H9 (cell line): ENCODE results near the gene C12orf56. TPM values are rescaled to one million over a fixed set of nuclear protein-coding genes. Genes with fewer than 3 reads are reported as not detected.
A peak's percentile ranks its signal among the peaks of the same experiment; 100 is the strongest.

Source experiments
- DNase-seq: peaks from one replicate; pipeline ENCODE4 v3.0.0-alpha.2; 2017
- H2AFZ ChIP-seq: one replicate; pipeline ENCODE4 v1.6.1; 2013; ENCODE audit warnings: mild to moderate bottlenecking, low read length, control low read depth, moderate library complexity
- H2AK5ac ChIP-seq: 2 replicates; pipeline ENCODE4 v1.6.1; 2013; ENCODE audit warnings: low read length, control low read depth, mixed read lengths; ENCODE audit not compliant: insufficient read length
- H2BK120ac ChIP-seq: one replicate; pipeline ENCODE4 v1.6.1; 2013; ENCODE audit warnings: low read depth, mild to moderate bottlenecking, low read length, control low read depth, inconsistent platforms; ENCODE audit not compliant: poor library complexity, severe bottlenecking
- H2BK12ac ChIP-seq: 2 replicates; pipeline ENCODE4 v1.6.1; 2013; ENCODE audit warnings: low read length, control low read depth, mixed read lengths, low read depth; ENCODE audit not compliant: insufficient read length
- H2BK15ac ChIP-seq: 2 replicates; pipeline ENCODE4 v1.6.1; 2013; ENCODE audit warnings: low read depth, low read length, control low read depth
- H2BK20ac ChIP-seq: one replicate; pipeline ENCODE4 v1.6.1; 2013; ENCODE audit warnings: low read depth, mild to moderate bottlenecking, low read length, control low read depth, inconsistent platforms; ENCODE audit not compliant: poor library complexity, severe bottlenecking
- H2BK5ac ChIP-seq: 2 replicates; pipeline ENCODE4 v1.6.1; 2013; ENCODE audit warnings: low read length, control low read depth, mixed read lengths; ENCODE audit not compliant: insufficient read length
- H3K14ac ChIP-seq: 2 replicates; pipeline ENCODE4 v1.6.1; 2013; ENCODE audit warnings: low read length, control low read depth; ENCODE audit not compliant: insufficient read depth
- H3K18ac ChIP-seq: 2 replicates; pipeline ENCODE4 v1.6.1; 2013; ENCODE audit warnings: low read depth, mild to moderate bottlenecking, mixed read lengths, low read length, control low read depth; ENCODE audit not compliant: insufficient read length
- H3K23ac ChIP-seq: 2 replicates; pipeline ENCODE4 v1.6.1; 2013; ENCODE audit warnings: low read length, control low read depth, mixed read lengths, low read depth; ENCODE audit not compliant: insufficient read length
- H3K23me2 ChIP-seq: 2 replicates; pipeline ENCODE4 v1.6.1; 2013; ENCODE audit warnings: low read depth, mild to moderate bottlenecking, mixed read lengths, low read length, control low read depth; ENCODE audit not compliant: insufficient read length, poor library complexity, severe bottlenecking
- H3K27ac ChIP-seq: 2 replicates; pipeline ENCODE4 v1.5.1; 2013; ENCODE audit warnings: low read length, control low read depth, mixed read lengths, low read depth; ENCODE audit not compliant: insufficient read length
- H3K27me3 ChIP-seq: 2 replicates; pipeline ENCODE4 v1.6.1; 2013; ENCODE audit warnings: low read length, control low read depth, inconsistent platforms; ENCODE audit not compliant: insufficient read depth
- H3K4ac ChIP-seq: 2 replicates; pipeline ENCODE4 v1.6.1; 2013; ENCODE audit warnings: low read depth, mild to moderate bottlenecking, control low read depth, inconsistent platforms, low read length, moderate library complexity
- H3K4me1 ChIP-seq: 2 replicates; pipeline ENCODE4 v1.6.1; 2013; ENCODE audit warnings: low read length, control low read depth, inconsistent platforms; ENCODE audit not compliant: insufficient read depth
- H3K4me2 ChIP-seq: 2 replicates; pipeline ENCODE4 v1.6.1; 2013; ENCODE audit warnings: low read length, control low read depth, mixed read lengths; ENCODE audit not compliant: insufficient read length, insufficient read depth
- H3K56ac ChIP-seq: 2 replicates; pipeline ENCODE4 v1.6.1; 2013; ENCODE audit warnings: low read depth, mild to moderate bottlenecking, mixed read lengths, low read length, control low read depth; ENCODE audit not compliant: insufficient read length
- H3K79me1 ChIP-seq: 2 replicates; pipeline ENCODE4 v1.6.1; 2013; ENCODE audit warnings: low read depth, mild to moderate bottlenecking, moderate library complexity, low read length, control low read depth, inconsistent platforms; ENCODE audit not compliant: insufficient read depth, poor library complexity, severe bottlenecking
- H3K79me2 ChIP-seq: 2 replicates; pipeline ENCODE4 v1.6.1; 2013; ENCODE audit warnings: low read length, control low read depth, inconsistent platforms; ENCODE audit not compliant: insufficient read depth
- H3K9ac ChIP-seq: 2 replicates; pipeline ENCODE4 v1.6.1; 2013; ENCODE audit warnings: low read length, control low read depth, mixed read lengths; ENCODE audit not compliant: insufficient read length; ENCODE audit errors: extremely low read depth
- H3K9me3 ChIP-seq: one replicate; pipeline ENCODE4 v1.6.1; 2013; ENCODE audit warnings: low read depth, low read length, inconsistent platforms; ENCODE audit not compliant: control insufficient read depth
- H3T11ph ChIP-seq: one replicate; pipeline ENCODE4 v1.6.1; 2013; ENCODE audit warnings: mild to moderate bottlenecking, low read length, control low read depth, inconsistent platforms
- H4K20me1 ChIP-seq: one replicate; pipeline ENCODE4 v1.6.1; 2013; ENCODE audit not compliant: control insufficient read depth, insufficient read length, insufficient read depth
- H4K5ac ChIP-seq: 2 replicates; pipeline ENCODE4 v1.6.1; 2013; ENCODE audit warnings: low read depth, mild to moderate bottlenecking, mixed read lengths, low read length, control low read depth; ENCODE audit not compliant: insufficient read length
- H4K8ac ChIP-seq: replicated peaks from 2 replicates; pipeline ENCODE4 v1.6.1; 2013; ENCODE audit warnings: low read length, control low read depth, mixed read lengths, low read depth; ENCODE audit not compliant: insufficient read length
- H4K91ac ChIP-seq: 2 replicates; pipeline ENCODE4 v1.6.1; 2013; ENCODE audit warnings: low read depth, mild to moderate bottlenecking, moderate library complexity, mixed read lengths, low read length, control low read depth; ENCODE audit not compliant: insufficient read length
- H3K27ac Mint-ChIP-seq, 3 experiments: 2 replicates in 2 of 3; 3 replicates in 1 of 3; pipeline ENCODE4 v1.8.0; 2020 to 2021; ENCODE audit warnings: mixed read lengths in 3 of 3, mild to moderate bottlenecking in 1 of 3, moderate library complexity in 1 of 3
- H3K27me3 Mint-ChIP-seq: 2 replicates; pipeline ENCODE4 v1.8.0; 2021; ENCODE audit warnings: low read depth, mild to moderate bottlenecking, moderate library complexity, mixed read lengths
- H3K36me3 Mint-ChIP-seq, 3 experiments: 2 replicates in 2 of 3; 3 replicates in 1 of 3; pipeline ENCODE4 v1.8.0; 2020 to 2021; ENCODE audit warnings: low read depth in 3 of 3, mixed read lengths in 3 of 3; ENCODE audit not compliant: insufficient read depth in 1 of 3
- H3K4me1 Mint-ChIP-seq, 2 experiments: 2 replicates each; pipeline ENCODE4 v1.8.0; 2020; ENCODE audit warnings: mixed read lengths in 2 of 2
- H3K4me3 Mint-ChIP-seq, 2 experiments: 2 replicates in 1 of 2; 3 replicates in 1 of 2; pipeline ENCODE4 v1.8.0; 2020 to 2021; ENCODE audit warnings: mild to moderate bottlenecking in 2 of 2, mixed read lengths in 2 of 2, moderate library complexity in 1 of 2
- H3K9me3 Mint-ChIP-seq, 2 experiments: 2 replicates in 1 of 2; 3 replicates in 1 of 2; pipeline ENCODE4 v1.8.0; 2020; ENCODE audit warnings: mild to moderate bottlenecking in 2 of 2, mixed read lengths in 2 of 2, moderate library complexity in 1 of 2
- CTCF ChIP-seq: fragments of 200-600 bp; sonication (generic); conservative IDR thresholded peaks from 3 replicates; pipeline ENCODE4 v1.8.0; 2021; ENCODE audit warnings: antibody characterized with exemption, mild to moderate bottlenecking
- WGBS: extraction: QIAGEN DNeasy Blood & Tissue Kit; methylation state at CpG from one replicate; pipeline ENCODE4 v1.1.7; 2013; ENCODE audit warnings: missing lambda C conversion rate, low lambda C conversion rate, mixed read lengths; ENCODE audit not compliant: insufficient read length; ENCODE audit errors: extremely low coverage; 5-methylcytosine and 5-hydroxymethylcytosine counted together
- total RNA-seq: library from RNA; stranded (reverse); gene quantifications from 2 replicates; pipeline ENCODE4 v1.2.1, GENCODE V29; 2021

Gene C12orf56
- total RNA-seq, 1 experiment from 2014 or later: 2.2 TPM

- Histone ChIP-seq H3K27me3 (no peaks in the 10 kb centered on the region), H2AFZ (no peak overlapping the region), H4K20me1 (no peaks in the 10 kb centered on the region), H3K9me3 (no peaks in the 10 kb centered on the region), H2AK5ac (no peak overlapping the region), H3K4me2 (peak overlapping the region; percentile 55), H3K23ac (no peak overlapping the region), H3K79me1 (no peaks in the 10 kb centered on the region), H2BK20ac (no peak overlapping the region), H2BK15ac (no peak overlapping the region), H2BK120ac (no peak overlapping the region), H2BK5ac (no peak overlapping the region), H3K9ac (peak overlapping the region; percentile 80), H4K91ac (no peak overlapping the region), H3K23me2 (no peaks in the 10 kb centered on the region), H3T11ph (no peak overlapping the region), H4K8ac (no peak overlapping the region), H3K79me2 (no peaks in the 10 kb centered on the region), H4K5ac (peak overlapping the region; percentile 13), H3K4me1 (peaks cover 3% of the 10 kb centered on the region), H3K27ac (no peak overlapping the region), H3K56ac (no peak overlapping the region), H3K4ac (no peak overlapping the region; the same call in 1 of the 2 replicates), H2BK12ac (no peak overlapping the region), H3K18ac (peak overlapping the region; percentile 88), H3K14ac (peak overlapping the region; percentile 88)
- Mint-ChIP-seq H3K4me1 (peaks cover 28 to 31% of the 10 kb centered on the region in 2 experiments), H3K4me3 (peak overlapping the region; percentile 90 to 94), H3K27me3 (no peaks in the 10 kb centered on the region), H3K36me3 (no peaks in the 10 kb centered on the region), H3K27ac (peak overlapping the region; percentile 24 to 99 (median 69)), H3K9me3 (no peaks in the 10 kb centered on the region)
- no CpG with 5 or more reads among the region's 16 CpGs for WGBS
- TF ChIP-seq CTCF: no peak
- peak; percentile 94 for DNase-seq
Measured at GRCh38 chr12:64221651-64222008, 168.9 kb downstream of the C12orf56 start.
